HEK293T (cell line): ENCODE measurements around the gene COL11A1.

Source experiments
- ARNT ChIP-seq: fragments of 450-650 bp; IDR thresholded peaks from 2 replicates; pipeline ENCODE4 v1.6.1; 2017; ENCODE audit warnings: mild to moderate bottlenecking
- CTBP1 ChIP-seq: fragments of 450-650 bp; IDR thresholded peaks from 2 replicates; pipeline ENCODE4 v1.6.1; 2016; ENCODE audit warnings: borderline replicate concordance
- ELF4 ChIP-seq: fragments of 450-650 bp; IDR thresholded peaks from 2 replicates; pipeline ENCODE4 v1.6.1; 2017; ENCODE audit warnings: antibody characterized with exemption
- FOXA1 ChIP-seq: fragments of 450-650 bp; IDR thresholded peaks from 2 replicates; pipeline ENCODE4 v1.6.1; 2016; ENCODE audit warnings: mild to moderate bottlenecking
- HDGF ChIP-seq: fragments of 450-650 bp; IDR thresholded peaks from 2 replicates; pipeline ENCODE4 v1.6.1; 2017; ENCODE audit warnings: antibody characterized with exemption, borderline replicate concordance
- L3MBTL2 ChIP-seq: fragments of 450-650 bp; conservative IDR thresholded peaks from 2 replicates; pipeline ENCODE4 v1.6.1; 2016; ENCODE audit warnings: mild to moderate bottlenecking
- LEF1 ChIP-seq: fragments of 450-650 bp; IDR thresholded peaks from 2 replicates; pipeline ENCODE4 v1.6.1; 2017; ENCODE audit warnings: mild to moderate bottlenecking, borderline replicate concordance
- NFRKB ChIP-seq: fragments of 450-650 bp; IDR thresholded peaks from 2 replicates; pipeline ENCODE4 v1.6.1; 2016; ENCODE audit warnings: mild to moderate bottlenecking, moderate library complexity
- PKNOX1 ChIP-seq: fragments of 450-650 bp; IDR thresholded peaks from 2 replicates; pipeline ENCODE4 v1.6.1; 2016
- SP1 ChIP-seq: fragments of 450-650 bp; IDR thresholded peaks from 2 replicates; pipeline ENCODE4 v1.6.1; 2017
- SUZ12 ChIP-seq: fragments of 450-650 bp; IDR thresholded peaks from 2 replicates; pipeline ENCODE4 v1.6.1; 2016; ENCODE audit warnings: mild to moderate bottlenecking
- TARDBP ChIP-seq: fragments of 450-650 bp; IDR thresholded peaks from 2 replicates; pipeline ENCODE4 v1.6.1; 2016
- ZNF384 ChIP-seq: fragments of 450-650 bp; IDR thresholded peaks from 2 replicates; pipeline ENCODE4 v1.6.1; 2016

GRCh38 chr1:102872097-102872496 is 236.2 kb downstream of the COL11A1 start:
- no peak for TF ChIP-seq FOXA1
- TF ChIP-seq CTBP1, result no peak
- no peak for TF ChIP-seq TARDBP
- no peak for TF ChIP-seq SP1
- TF ChIP-seq ELF4, result no peak
- TF ChIP-seq LEF1, result no peak
- no peak for TF ChIP-seq ZNF384
- no peak for TF ChIP-seq HDGF
- TF ChIP-seq SUZ12, result no peak
- TF ChIP-seq L3MBTL2, result no peak
- TF ChIP-seq NFRKB, result no peak
- no peak for TF ChIP-seq ARNT
- TF ChIP-seq PKNOX1, result no peak
